HG02798 (cell line): Measurements from ENCODE around the gene LRSAM1.

ENCODE experiments used
- ATAC-seq: cut with Tn5 transposase; IDR thresholded peaks from one replicate; pipeline ENCODE4 v1.9.1; 2021; ENCODE audit warnings: mild to moderate bottlenecking; ENCODE audit not compliant: unreplicated experiment, poor library complexity

The LRSAM1 gene

DNA sequence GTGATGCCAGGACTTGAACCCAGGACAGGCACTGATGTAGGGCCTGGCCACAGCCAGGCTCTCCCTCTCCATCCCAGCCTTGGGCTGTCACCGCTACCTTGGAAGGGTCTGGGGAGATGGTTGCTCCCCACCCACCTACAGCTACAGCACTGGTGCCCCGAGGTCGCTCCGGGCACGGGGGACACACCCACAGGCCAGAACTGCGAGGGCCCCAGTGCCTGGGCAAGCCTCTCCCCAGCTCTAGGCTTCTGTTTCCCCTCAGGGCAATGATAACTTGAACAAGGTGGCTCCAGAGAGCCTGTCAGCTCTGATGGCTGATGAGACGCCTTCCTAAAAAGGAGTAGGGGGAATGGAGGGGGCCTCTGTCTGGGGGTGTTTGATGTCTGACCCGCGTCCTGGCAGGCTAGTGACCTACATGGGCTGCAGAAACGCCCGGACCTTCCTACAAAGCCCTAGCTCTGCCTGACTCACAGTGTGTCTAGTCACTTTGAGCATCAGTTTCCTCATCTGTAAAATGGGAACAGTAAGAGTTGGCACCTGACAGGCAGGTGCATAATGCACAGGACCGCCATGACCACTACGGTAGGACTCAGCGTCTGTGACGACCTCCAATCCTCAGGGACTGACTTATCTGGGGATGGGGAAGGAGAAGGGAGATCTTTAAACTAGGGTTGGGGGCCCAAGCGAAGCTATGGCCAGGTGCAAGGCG is 76.4 kb downstream of the LRSAM1 start:
- no peak for ATAC-seq

DNA sequence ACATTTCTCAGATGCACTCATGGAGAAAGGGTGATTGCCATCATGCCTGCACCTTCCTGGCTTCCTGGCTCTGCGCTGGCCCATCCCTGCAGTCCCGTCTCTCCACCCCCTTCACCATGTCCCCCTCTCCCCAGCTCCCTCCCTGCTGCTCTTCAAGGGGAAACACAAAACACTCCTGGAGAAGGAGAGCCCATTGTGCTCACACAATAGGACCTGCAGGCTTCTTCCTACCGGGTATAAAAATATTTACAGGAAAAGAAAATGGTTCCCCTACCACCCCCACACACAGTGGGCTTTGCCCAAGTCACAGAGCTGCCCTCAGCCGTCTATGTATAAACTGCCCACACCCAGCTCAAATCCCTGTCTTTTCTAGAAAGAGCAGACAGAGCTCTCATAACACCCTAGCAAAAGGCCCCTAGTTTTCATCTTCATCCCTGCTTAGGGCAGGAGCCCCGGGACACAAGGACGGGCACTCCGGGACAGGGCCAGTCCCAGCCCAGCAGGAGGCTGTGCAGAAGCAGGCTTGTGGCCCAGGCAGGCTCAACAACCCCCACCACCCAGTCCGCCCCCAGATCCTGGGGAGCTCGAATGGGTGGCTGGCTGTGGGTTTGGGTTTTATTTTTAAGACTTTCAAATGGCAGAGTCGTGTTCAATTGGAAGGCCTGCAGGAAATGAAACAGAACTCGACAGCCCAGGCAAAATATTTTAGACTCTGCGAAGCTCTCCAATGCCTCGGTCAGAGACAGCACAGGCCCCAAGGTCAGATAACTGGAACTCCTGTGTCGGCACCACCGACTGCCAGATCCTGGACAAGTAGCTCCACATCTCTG is 77.3 kb downstream of the LRSAM1 start:
- no peak for ATAC-seq

DNA sequence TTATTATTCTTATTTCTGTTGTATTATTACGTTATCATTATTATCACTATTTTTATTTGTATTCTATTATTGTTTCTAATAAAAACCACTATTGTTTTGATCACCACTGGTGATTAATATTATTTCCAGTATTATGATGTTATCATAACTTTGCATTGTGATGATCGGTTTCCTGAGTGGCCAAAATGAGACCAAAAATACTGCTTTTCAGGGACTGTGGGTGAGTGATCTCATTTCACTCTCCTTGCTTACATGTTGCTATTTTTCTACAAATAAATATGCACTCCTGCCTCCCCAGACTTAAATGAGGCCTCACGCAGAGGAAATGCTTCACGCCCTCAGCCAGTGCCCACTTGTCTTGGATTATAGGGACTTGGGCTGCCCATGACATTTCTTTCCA is 78.4 kb downstream of the LRSAM1 start:
- ATAC-seq: no peak

DNA sequence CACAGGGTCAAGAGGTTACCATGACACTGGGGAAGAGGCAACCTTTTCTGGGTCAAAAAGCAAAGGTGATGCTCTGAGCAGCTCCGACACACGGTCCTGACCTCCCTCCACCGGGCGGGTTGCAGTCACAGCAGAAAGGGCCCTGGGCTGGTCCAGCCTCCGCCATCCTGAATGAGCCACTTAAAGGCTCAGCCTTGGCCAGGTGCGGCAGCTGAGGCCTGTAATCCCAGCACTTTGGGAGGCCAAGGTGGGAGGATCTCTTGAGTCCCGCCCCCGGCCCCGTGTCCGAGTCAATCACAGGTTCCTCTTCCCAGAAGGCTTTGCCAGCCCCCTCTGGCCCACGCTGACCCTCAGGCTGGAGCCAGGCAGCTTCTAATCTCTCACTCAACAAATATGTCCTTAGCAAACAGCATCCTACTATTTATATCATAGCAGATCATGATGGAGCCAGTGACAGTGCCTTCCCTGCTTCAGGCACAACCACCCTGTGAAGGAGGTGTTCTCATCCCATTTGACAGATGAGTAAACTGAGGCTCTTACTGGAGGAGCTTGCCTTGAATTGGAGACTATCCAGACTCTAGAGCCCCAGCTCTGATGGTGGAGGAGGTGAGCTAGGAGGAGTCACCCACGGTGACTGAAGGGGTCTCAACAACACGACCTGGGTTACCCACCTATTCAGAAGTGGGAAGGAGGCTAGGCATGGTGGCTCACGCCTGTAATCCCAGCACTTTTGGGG is 79.1 kb downstream of the LRSAM1 start:
- no peak for ATAC-seq

DNA sequence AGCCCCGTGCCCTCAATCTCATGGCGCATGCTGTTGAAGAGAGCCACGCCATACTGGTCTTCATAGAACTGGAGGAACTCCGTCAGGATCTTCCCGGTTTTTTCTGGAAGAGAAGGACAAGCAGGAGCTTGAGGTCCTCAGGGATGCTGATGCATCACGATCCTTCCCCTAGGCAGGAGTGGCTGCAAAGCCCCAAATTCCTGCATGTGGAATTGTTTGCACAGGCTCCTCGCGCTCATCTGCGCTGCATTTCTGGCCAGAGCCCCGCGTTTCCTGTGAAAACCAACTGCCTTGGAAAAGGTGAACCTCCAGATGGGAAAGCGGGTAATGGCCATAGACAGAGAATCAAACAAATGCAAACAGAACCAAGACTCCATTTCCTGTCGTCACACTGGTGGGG is 80.4 kb downstream of the LRSAM1 start:
- ATAC-seq: no peak

DNA sequence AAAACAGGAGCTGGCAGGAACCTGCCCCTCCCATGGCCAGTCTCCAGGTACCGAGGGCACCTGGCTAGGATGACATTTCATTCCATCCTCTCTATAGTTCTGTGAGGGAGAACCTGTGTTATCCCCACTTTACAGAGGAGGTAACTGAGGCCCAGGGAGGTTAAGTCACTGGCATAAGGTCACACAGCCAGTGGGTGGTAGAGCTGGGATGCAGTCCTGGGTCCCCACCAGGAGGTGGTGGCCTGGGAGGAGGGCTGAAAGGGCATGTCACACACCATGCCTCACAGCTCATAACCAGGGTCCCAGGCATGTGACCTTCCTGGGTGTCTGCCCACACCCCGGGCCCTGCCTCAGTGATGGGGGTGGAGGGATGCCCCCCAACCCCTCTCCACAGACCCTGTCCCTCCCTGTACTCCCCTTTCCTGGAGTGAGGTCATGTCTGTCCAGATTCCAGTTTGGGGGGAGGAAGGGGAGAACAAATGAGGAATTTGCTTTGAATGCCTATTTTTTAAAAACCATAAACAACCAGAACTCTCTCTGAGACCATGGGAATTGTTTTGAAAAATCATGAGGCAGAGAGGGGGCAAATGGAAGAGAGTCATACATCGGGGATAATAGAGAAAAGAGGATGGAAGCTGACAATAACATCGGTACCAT is 83.1 kb downstream of the LRSAM1 start:
- ATAC-seq: no peak

DNA sequence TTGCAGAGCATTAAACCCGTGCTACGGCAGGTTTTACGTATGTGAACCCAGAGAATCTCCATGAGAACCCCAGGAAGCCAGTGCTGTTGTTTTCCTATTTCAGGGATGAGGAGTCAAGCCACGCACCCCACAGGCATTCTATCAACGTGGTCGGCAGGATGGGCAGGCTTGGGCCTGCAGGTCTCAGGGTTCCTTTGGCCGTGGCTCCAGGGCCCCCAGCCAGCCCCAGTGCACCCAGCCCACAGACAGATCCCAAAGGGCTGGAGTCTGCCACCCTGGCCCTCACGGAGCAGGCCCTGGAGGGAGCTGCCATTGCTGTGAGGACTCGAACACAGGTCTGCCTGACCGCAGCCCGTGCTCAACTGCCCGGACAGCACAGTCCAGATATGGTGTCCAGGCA is 83.6 kb downstream of the LRSAM1 start:
- ATAC-seq: no peak

DNA sequence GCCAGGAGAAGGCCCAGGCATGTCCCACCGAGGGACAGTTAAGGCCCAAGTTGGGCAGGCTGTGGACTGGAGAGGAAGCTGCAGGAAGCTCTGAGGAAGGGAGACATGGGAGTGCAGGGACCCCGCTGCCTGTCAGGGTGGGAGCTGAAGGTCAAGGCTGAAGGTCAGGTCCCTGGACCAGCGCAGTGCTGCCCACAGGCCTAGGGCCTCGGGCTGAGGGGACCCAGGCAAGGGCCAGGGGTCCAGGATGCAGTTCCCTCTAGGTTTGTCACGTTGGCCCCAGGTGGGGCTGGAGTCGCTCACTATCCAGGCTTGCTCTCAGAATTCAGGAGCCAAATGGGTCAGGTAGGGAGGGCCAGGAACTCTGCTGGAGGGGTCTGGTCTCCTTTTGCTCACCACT is 84.1 kb downstream of the LRSAM1 start:
- ATAC-seq: no peak

DNA sequence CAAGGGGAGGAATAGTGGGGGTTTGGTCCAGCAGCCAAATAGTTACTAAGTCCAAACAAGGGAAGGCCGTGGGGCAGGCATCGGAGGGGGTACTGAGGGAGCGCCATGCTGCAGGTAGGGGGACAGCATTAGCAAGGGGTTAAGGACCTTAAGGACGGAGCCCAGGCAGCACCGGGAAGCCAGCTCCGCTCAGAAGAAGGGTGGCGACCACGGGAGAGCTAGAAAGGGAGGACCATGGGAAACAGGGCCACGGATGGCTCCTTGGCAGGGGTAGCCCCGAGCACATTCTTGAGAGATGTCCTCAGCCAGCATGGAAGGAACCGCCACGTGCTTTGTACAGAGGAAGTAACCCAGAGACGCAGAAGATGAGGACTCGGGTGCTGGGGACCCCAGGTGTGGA is 84.5 kb downstream of the LRSAM1 start:
- ATAC-seq: no peak

DNA sequence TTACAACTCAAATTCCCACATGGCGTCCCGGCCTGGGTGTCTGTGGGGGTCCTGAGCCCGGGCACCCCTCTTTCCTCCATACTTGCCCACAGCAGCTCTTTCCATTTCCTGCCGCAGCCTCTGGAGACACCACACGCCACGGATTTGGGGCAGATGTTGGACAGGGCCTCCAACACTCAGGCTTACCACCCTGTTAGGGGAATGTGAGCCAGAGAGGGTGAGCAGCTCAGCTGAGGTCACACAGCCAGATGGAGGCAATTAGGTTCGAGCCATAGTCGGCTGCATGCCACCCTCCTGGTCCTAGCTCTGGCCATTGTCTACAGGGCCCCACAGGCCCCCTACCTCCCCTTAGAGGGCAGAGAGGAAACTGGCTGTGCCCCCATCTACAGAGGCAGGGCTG is 85.2 kb downstream of the LRSAM1 start:
- no peak for ATAC-seq

DNA sequence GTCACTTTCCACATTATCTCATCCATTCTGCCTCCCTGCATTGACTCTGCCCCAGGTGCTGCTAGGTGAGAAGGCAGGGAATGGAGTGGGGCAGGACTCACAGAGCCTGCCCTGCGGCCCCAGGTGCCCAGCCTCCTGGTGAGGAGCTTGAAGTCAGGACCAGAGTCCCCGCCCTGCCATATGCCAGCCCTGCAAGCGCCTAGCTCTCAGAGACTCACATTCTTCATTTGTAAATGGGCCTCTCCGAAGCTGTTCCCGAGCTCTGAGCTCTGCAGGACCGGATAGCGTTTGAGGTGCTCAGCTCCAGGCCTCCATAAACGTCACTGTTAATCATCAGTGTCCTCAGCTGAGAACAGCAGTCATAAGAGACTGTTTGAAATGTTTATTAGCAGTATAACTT is 85.7 kb downstream of the LRSAM1 start:
- ATAC-seq: no peak

DNA sequence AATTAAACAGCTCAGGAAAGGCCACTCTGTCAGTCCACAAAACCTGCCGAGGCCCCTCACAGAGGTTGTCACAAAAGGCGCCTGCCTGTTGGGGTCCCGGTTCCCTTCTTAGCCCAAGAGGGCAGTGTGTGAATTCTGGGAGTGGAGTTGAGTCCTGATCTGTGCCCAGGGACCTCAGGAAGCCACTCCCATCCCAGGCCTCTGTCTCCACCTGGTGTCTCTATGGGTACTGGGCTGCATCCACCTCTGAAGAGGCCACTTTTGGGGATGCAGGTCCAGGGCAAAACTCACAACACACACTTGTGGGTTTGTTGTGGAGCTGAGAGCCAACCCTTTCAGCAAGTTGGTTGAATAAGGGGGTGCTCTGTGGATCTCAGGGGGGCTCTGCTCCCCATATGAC is 86.5 kb downstream of the LRSAM1 start:
- ATAC-seq: no peak

DNA sequence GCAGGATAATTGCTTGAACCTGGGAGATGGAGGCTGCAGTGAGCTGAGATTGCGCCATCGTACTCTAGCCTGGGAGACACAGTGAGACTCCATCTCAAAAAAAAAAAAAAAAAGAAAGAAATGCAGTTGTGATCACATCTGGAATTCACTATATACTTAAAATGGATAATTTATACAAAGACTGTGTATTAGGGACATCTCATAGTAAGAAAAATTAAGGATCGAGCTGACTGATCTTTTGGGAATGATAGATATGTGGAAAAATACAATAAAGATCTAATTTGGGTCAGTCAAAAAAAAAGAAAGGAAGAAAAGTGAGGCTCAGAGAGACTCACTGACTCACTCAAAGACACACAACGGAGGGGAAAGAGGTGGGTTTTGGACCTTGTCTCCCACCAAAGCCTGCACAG is 87.5 kb downstream of the LRSAM1 start:
- no peak for ATAC-seq

DNA sequence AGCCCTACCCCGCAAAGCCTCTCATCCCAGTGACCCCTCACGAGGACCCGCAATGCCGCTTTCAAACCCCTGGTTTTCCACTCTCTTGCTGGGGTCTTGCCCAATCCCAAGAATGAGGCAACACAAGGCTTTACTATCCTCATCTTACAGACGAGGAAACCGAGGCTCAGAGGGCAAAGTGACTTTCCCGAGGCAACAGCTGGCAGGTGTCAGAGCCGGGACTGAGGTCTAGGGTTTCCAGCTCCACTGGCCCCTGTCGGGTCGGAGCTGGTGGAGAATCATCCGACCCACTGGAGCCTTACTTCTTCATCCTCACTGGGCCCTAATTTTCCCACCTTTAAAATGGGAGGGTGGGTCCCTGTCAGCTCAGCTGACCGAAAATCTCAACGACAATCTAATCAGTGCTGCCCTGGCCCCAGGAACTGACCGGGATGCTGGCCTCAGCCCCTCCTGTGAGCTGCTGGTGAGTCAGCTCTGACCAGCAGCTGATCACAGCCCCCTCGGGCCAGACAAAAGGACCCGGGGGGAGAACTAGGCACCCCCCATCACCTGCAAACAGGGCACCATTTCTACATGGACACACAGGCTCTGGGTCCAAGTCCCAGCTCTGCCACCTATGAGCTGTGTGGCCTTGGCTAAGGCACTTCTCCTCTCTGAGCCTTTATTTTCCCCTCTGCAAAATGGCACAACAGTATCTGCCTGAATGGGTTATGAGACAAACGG is 88.1 kb downstream of the LRSAM1 start:
- no peak for ATAC-seq

DNA sequence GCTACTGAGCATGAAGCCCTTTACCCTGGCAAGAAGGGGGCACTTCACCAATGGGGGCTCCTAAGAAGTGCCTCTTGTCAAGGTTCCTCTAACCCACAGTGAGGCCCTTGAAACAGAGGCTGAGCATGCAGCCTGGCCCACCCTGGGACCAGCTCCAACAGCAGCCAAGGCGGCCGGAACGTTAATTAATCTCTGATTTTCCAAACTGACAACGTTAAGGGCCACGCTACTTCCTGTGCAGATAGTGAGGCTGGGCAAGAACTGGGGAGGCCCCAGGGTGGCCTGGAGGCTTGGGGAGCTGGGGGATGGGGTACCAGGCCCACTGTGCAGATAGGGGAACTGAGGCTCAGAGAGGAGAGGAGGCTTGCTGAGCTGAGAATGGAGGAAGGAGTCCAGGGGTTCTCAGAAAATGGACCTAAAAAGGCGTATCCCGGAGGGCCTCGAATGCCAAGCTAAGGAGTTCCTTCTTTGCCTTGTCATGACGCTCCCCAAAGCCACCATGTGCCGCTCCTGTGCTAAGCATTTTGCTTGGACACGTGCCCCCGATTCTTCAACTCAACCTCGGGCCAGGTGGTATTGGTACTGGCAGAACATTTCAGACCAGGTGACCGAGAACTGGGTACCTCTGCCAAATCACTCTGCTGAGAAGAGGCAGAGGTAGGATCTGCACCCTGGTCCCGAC is 88.8 kb downstream of the LRSAM1 start:
- no peak for ATAC-seq

DNA sequence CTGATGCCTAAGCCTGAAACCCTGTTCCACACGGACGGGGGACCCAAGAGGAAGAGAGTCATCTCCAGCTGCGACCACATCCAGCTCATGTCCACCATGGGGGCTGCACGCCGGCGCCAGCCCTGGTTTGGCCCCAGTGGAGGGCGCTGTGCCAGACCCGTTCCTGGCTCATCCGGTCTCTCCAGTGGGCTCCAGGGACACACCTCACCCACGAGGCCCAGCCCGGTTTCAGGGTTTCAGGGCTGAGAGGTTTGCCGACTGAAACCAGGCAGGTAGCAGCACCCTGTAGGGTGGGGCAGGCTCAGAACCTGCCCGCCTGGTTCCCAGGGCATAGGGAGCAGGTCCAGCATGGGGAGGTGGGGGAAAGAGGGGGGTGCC is 89.3 kb downstream of the LRSAM1 start:
- ATAC-seq: no peak

DNA sequence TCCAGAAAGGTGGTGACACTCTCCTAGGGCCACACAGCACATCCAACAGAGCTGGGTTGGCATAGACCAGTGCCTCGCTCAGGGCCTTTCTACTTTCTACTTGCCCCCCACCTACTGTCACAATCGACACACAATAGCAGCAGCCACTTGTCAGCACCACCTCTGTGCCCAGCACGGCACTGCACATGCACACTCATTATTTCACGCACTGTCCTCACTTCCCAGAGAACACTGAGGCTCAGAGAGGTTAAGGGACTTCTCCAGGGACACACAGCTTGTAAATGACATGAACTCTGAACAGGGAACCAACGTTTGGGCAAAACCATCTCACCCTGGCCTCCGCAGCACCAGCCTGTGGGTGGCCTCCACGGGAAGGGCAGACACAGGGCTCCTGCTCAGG is 89.9 kb downstream of the LRSAM1 start:
- no peak for ATAC-seq

DNA sequence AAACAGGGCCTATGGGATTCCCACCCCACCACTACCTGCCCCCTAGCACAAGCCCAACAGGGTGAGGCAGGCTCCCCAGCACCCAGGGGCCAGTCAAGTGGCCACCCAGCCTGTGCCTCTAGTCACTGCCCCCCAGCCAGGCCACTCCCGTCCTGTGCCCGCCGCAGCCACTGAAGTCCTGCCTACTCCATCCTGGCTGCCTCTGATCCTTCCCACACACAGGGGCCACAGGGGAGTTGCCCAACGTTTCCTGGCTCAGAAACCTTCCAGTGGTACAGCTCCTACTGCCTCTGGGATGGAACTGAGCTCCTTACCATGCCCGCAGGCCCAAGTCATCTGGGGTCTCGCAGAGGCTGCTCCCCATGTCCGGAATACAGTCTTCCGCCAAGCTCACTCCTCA is 90.6 kb downstream of the LRSAM1 start:
- no peak for ATAC-seq

DNA sequence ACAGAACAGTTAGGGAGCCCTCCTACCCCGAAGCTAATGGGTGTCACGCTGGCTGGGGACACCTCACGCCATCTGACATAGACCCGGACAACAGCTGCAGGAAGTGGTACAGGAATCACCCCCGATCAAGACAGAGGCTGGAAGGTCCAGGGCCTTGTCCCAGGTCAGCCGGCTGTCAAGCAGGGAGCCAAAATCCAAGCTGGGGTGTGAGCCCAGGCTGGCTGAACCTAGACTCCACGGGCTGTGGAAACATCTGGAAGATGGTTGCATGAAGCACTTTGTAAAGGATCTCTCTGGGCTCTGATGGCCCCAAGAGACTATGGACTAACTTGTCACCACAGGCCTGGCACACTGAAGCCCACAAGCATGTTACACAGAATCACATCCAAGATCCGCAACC is 91.9 kb downstream of the LRSAM1 start:
- no peak for ATAC-seq
